Adrenal gland (tissue), 12 donors: Measurements from ENCODE around the gene CALCB. TPM values are rescaled to one million over a fixed set of nuclear protein-coding genes. Genes with fewer than 3 reads are reported as not detected.

Source experiments
- DNase-seq, 7 donors: peaks; one replicate each; pipeline ENCODE4 v3.0.0-alpha.2; 2019 to 2020
- H3K27ac ChIP-seq, 5 donors: fragments of 200-600 bp; sonication (generic) in 4 of 5; 1 replicate in 3 of 5; 2 replicates in 2 of 5; pipeline versions ENCODE4 v1.5.1 to v1.8.0; 2016 to 2020; ENCODE audit warnings: mild to moderate bottlenecking in 1 of 5
- H3K27me3 ChIP-seq: fragments of 200-600 bp; 2 replicates; pipeline ENCODE4 v1.8.0; 2021
- H3K36me3 ChIP-seq, 2 donors: fragments of 200-600 bp; replicated peaks in 1 of 2; 1 replicate in 1 of 2; 2 replicates in 1 of 2; pipeline versions ENCODE4 v1.5.1 to v1.8.0; 2018 to 2022
- H3K4me1 ChIP-seq, 2 donors: fragments of 200-600 bp; replicated peaks in 1 of 2; 1 replicate in 1 of 2; 2 replicates in 1 of 2; pipeline versions ENCODE4 v1.5.1 to v1.8.0; 2018 to 2021
- H3K4me3 ChIP-seq, 4 donors: fragments of 200-600 bp; sonication (generic) in 3 of 4; one replicate each; pipeline ENCODE4 v1.5.1; 2016 to 2018
- H3K9me3 ChIP-seq, 3 donors: fragments of 200-600 bp; sonication (generic) in 1 of 3; replicated peaks in 1 of 3; 1 replicate in 2 of 3; 2 replicates in 1 of 3; pipeline versions ENCODE4 v1.5.1 to v1.8.0; 2016 to 2021
- POLR2A ChIP-seq, 2 donors: fragments of 450-650 bp; IDR thresholded peaks; one replicate each; pipeline ENCODE4 v1.6.1; 2017; ENCODE audit warnings: antibody characterized with exemption in 2 of 2, mild to moderate bottlenecking in 2 of 2, moderate library complexity in 1 of 2
- WGBS, 4 donors: extraction: QIAGEN DNeasy Blood & Tissue Kit in 2 of 4; methylation state at CpG; one replicate each; pipeline versions ENCODE4 v1.1.5 to v1.1.7; 2013 to 2017; 5-methylcytosine and 5-hydroxymethylcytosine counted together
- intact Hi-C, 2 donors: fragments of 100-400 bp; cut with DNase I; formaldehyde crosslinking; loops; one replicate each; pipeline versions ENCODE4 v1.14.1 to v1.15.0; 2022 to 2023
- polyA plus RNA-seq, 3 donors: library from polyadenylated mRNA; stranded (reverse); fragments of 200-250 nt in 2 of 3; fragments of 350-450 nt in 1 of 3; fragmentation: Illumina TruSeq in 1 of 3; extraction: RNeasy Lipid Tissue Mini Kit (QIAGEN cat#74804) in 1 of 3; gene quantifications; one replicate each; pipeline ENCODE4 v1.2.3, GENCODE V29; 2013 to 2014
- total RNA-seq, 9 donors: library from RNA; depleted of rRNA in 4 of 9; stranded (reverse); fragments of >200 nt in 4 of 9; fragments of 120-200 nt in 1 of 9; fragmentation: NEBNext Ultra II Directional in 1 of 9; extraction: Animal tissue kit (Norgen Biotek cat#: 25700) in 1 of 9; gene quantifications; one replicate each; pipeline versions ENCODE4 v1.1.0 to v1.2.4, GENCODE V29; 2013 to 2023
- TF ChIP-seq, protein P1 (sequence below), 6 experiments: fragments of 450-650 bp in 4 of 6; fragments of 200-600 bp in 2 of 6; sonication (generic) in 1 of 6; IDR thresholded peaks; 1 replicate in 5 of 6; 2 replicates in 1 of 6; pipeline versions ENCODE4 v1.5.1 to v1.8.0; 2016 to 2021; ENCODE audit warnings: antibody characterized with exemption in 6 of 6, mild to moderate bottlenecking in 2 of 6, moderate library complexity in 1 of 6
- donor health status: healthy with polysubstance abuse.
- donor health status: Bipolar disorder and iron deficiency.
- donor health status: DM: yes; HTN: yes; CAD: no.
- donor health status: DM: no; HTN: no; CAD: no.
- donor health status: DM: no; HTN: no; CAD: no.
- donor health status: DM: yes; HTN: yes; CAD: no.

The CALCB gene
- total and polyA plus RNA-seq, 12 donors: 0.07 to 0.28 (median 0.10) TPM; not detected in 8

DNA sequence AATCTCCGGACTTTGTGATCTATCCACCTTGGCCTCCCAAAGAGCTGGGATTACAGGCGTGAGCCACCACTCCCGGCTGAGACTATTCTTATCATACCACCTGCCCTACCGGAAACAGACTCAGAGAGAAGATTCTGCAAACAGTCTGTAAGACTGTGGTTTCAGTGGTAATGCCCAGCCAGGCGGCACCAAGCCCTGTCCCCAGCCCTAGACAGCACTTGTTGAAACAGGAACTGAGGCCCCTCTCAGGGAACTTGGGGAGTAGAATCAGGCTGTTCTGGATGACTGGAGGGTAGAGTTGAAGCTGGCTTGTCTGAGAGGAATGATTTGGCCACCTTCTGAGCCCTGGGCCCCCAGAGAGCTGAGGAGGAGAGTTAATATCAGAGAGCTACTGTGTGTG, 40.0 kb downstream of the CALCB start:
- H3K4me1 ChIP-seq: no peaks in the 10 kb centered on the region
- TF ChIP-seq POLR2A (IDR thresholded peaks at IDR 0.05): no peak
- TF ChIP-seq, protein P1, sequence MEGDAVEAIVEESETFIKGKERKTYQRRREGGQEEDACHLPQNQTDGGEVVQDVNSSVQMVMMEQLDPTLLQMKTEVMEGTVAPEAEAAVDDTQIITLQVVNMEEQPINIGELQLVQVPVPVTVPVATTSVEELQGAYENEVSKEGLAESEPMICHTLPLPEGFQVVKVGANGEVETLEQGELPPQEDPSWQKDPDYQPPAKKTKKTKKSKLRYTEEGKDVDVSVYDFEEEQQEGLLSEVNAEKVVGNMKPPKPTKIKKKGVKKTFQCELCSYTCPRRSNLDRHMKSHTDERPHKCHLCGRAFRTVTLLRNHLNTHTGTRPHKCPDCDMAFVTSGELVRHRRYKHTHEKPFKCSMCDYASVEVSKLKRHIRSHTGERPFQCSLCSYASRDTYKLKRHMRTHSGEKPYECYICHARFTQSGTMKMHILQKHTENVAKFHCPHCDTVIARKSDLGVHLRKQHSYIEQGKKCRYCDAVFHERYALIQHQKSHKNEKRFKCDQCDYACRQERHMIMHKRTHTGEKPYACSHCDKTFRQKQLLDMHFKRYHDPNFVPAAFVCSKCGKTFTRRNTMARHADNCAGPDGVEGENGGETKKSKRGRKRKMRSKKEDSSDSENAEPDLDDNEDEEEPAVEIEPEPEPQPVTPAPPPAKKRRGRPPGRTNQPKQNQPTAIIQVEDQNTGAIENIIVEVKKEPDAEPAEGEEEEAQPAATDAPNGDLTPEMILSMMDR (IDR thresholded peaks at IDR 0.05): no peak
- intact Hi-C loops: no loop called here
- no peak for DNase-seq
- no peaks in the 10 kb centered on the region for H3K36me3 ChIP-seq
- peaks cover 7% of the 10 kb centered on the region for H3K27me3 ChIP-seq
- WGBS, 4 donors: 68 to 86% (median 76%) methylated on average over 4 to 5 of the region's 5 CpGs
- H3K4me3 ChIP-seq: no peak overlapping the region
- H3K9me3 ChIP-seq: no peaks in the 10 kb centered on the region
- H3K27ac ChIP-seq: no peak overlapping the region

DNA sequence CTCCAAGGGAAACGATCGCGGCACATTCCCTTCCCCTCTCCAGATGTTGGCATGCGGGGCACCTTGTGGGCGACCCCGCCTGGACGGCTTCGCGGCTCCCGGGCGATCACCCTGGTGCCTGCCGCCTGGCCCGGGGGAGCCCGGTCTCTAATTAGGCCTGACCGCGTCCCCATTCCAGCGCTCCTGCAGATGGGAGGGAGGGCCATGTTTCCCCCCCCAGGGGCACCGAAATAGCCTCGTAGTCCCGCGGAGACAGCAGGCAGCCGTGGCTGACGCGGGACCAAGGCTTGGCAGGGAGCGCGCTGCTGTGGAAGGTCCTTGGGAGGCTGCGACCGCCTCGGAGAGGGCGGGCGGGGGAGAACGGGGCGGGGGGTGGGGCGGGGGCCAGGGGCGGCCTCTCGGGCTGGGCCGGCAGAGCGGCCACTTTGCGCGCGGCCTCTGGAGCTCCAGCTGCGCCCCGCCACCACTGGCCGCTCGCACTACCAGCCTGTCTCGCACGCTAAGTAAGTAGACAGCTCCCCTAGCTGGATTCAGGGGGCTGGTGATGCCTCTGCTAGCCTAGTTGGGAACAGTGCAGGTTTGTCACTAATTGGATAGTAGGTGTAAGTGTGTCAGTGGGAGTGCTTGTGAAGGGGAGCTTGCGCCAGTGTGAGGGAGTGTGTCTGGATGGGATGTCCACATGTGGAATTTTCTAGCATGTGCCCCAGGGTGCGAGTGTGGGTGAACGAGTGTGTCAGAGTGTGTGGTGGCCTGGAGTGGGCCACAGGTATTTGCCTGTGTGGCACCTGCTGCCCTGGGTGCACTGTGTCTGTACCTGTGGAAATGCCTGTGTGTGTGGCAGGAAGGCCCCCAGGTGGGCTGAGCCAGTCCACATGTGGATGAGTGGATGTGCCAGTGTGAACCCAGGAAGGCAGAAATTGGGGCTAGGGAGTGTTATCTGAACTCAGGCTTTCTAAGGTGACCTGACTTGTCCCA, 41.4 kb downstream of the CALCB start, which contains the start of gene INSC:
TSS of gene INSC (plus strand) at position 423 of the 975 bp plus-strand sequence. CDS start 34,252 bp downstream, outside the sequence.
- Histone ChIP-seq H3K27ac (no peak within 1 kb of the TSS), H3K27me3 (peaks cover 7% of the 10 kb centered on the region), H3K36me3 (no peaks in the 10 kb centered on the region), H3K9me3 (no peaks in the 10 kb centered on the region), H3K4me1 (no peaks in the 10 kb centered on the region), H3K4me3 (no peak within 1 kb of the TSS)
- TF ChIP-seq, protein P1 (IDR thresholded peaks at IDR 0.05): no peak
- TF ChIP-seq POLR2A (IDR thresholded peaks at IDR 0.05): no peak
- 6 to 76% (median 15%) methylated on average over 3 to 50 of the region's 50 CpGs for WGBS, 4 donors
- no peak for DNase-seq
- intact Hi-C loops: no loop called here

DNA sequence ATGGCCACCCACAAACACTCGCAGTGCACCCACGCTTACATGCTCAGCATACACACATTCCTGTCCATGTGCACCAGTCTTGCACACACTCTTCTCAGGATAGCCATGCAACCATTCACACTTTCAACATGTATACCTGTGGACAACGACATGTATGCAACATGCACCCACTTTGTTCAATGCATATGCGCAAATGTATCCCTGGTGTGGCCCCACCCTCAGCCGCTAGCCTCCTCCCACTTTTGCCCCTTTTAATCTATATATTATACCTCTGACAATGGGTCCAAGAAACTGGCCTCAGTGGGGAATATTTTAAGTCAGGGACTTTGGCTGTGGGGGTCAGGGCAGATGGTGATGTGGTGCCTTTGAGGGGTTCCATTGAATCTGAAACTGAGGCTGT, 42.3 kb downstream of the CALCB start:
- Histone ChIP-seq H3K9me3 (no peaks in the 10 kb centered on the region), H3K4me1 (no peaks in the 10 kb centered on the region), H3K36me3 (no peaks in the 10 kb centered on the region), H3K27me3 (peaks cover 7% of the 10 kb centered on the region), H3K4me3 (no peak overlapping the region), H3K27ac (no peak overlapping the region)
- 85 to 93% (median 88%) methylated on average over 5 of the region's 5 CpGs for WGBS, 4 donors
- no peak for DNase-seq
- intact Hi-C loops: no loop called here
- TF ChIP-seq POLR2A (IDR thresholded peaks at IDR 0.05): no peak
- TF ChIP-seq, protein P1 (IDR thresholded peaks at IDR 0.05): no peak

DNA sequence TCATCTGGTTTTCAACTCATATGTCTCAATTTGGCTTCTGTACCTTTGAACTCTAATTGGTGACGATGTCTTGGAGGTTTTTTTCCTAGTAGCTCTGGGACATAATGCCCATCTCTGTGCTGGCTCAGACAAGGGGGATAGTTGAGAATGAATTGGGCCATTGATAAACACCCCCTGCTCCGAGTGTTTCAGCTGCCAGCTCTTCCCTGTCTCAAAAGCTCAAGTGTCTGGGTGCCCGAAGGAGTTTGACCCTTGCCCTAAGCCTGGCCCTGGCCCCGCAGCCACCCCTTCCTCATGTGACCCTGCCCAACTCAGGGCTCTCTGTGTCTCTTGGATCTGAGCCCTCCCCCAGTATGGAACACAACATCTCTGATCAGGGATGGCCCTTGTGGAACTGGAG, 44.4 kb downstream of the CALCB start:
- no peak overlapping the region for H3K4me3 ChIP-seq
- DNase-seq: no peak
- H3K4me1 ChIP-seq: no peaks in the 10 kb centered on the region
- H3K27ac ChIP-seq: no peak overlapping the region
- intact Hi-C loops: no loop called here
- TF ChIP-seq, protein P1 (IDR thresholded peaks at IDR 0.05): no peak
- TF ChIP-seq POLR2A (IDR thresholded peaks at IDR 0.05): no peak
- no peaks in the 10 kb centered on the region for H3K9me3 ChIP-seq
- no peaks in the 10 kb centered on the region for H3K36me3 ChIP-seq
- 59 to 85% (median 78%) methylated on average over 4 of the region's 4 CpGs for WGBS, 4 donors
- peaks cover 7% of the 10 kb centered on the region for H3K27me3 ChIP-seq
